Cardiac muscle cell (in vitro differentiated cells and primary cell): ENCODE data around the gene LCN1. TPM values are rescaled to one million over a fixed set of nuclear protein-coding genes. Genes with fewer than 3 reads are reported as not detected.

Experiments used
- DNase-seq, 2 donors: peaks; one replicate each; pipeline versions ENCODE4 v3.0.0 to v3.0.0-alpha.2; 2010 to 2017; ENCODE audit warnings: low read depth in 1 of 2, low spot score in 1 of 2
- H3K27ac ChIP-seq: fragments of 200-600 bp; sonication (generic); 2 replicates; pipeline ENCODE4 v1.5.1; 2016
- H3K27me3 ChIP-seq: fragments of 200-600 bp; sonication (generic); 2 replicates; pipeline ENCODE4 v1.6.0; 2016; ENCODE audit warnings: control low read depth
- H3K36me3 ChIP-seq: fragments of 200-600 bp; sonication (generic); 2 replicates; pipeline ENCODE4 v1.5.1; 2016; ENCODE audit warnings: control low read depth
- H3K4me1 ChIP-seq: fragments of 200-600 bp; sonication (generic); 2 replicates; pipeline ENCODE4 v1.8.1; 2017; ENCODE audit warnings: low read depth, mild to moderate bottlenecking, mixed run types
- H3K4me3 ChIP-seq: fragments of 200-600 bp; sonication (generic); 2 replicates; pipeline ENCODE4 v1.5.1; 2016; ENCODE audit warnings: mild to moderate bottlenecking
- H3K9me3 ChIP-seq: fragments of 200-600 bp; sonication (generic); 2 replicates; pipeline ENCODE4 v1.5.1; 2017; ENCODE audit warnings: low read depth, mild to moderate bottlenecking, control low read depth
- polyA plus RNA-seq: library from polyadenylated mRNA; unstranded; fragments of >200 nt; fragmentation: Nextera tagmentation; extraction: Ambion mirVana; gene quantifications from 2 replicates; pipeline ENCODE4 v1.2.1, GENCODE V29; 2016
- total RNA-seq: library from RNA; depleted of rRNA; stranded (reverse); fragments of >200 nt; gene quantifications from 2 replicates; pipeline ENCODE4 v1.2.3, GENCODE V29; 2016
- TF ChIP-seq, protein P1 (sequence below): IDR thresholded peaks from 2 replicates; pipeline ENCODE4 v1.5.1; 2012; ENCODE audit warnings: low read depth, mild to moderate bottlenecking, low read length

The LCN1 gene
- total and polyA plus RNA-seq, 2 experiments from 2014 or later = 0.37 TPM; not detected in 1

DNA sequence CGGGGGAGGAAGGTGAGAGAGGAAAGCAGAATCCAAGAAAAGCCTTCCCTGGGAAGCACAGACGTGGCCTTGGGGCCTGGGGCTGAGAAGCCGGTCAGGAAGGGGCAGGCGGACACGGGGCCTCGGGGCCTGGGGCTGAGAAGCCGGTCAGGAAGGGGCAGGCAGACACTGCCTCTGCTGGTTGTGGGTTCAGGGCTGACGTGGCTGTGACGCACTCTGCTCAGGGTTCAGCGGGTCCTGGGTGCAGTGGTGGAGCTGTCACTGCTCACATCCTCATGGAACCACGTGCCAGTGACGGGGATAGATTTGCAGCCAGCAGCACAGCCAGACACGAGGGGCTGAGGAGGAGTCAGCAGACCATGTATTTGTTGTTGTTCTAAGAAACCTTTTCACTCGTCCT, 53.1 kb downstream of the LCN1 start:
- TF ChIP-seq, protein P1, sequence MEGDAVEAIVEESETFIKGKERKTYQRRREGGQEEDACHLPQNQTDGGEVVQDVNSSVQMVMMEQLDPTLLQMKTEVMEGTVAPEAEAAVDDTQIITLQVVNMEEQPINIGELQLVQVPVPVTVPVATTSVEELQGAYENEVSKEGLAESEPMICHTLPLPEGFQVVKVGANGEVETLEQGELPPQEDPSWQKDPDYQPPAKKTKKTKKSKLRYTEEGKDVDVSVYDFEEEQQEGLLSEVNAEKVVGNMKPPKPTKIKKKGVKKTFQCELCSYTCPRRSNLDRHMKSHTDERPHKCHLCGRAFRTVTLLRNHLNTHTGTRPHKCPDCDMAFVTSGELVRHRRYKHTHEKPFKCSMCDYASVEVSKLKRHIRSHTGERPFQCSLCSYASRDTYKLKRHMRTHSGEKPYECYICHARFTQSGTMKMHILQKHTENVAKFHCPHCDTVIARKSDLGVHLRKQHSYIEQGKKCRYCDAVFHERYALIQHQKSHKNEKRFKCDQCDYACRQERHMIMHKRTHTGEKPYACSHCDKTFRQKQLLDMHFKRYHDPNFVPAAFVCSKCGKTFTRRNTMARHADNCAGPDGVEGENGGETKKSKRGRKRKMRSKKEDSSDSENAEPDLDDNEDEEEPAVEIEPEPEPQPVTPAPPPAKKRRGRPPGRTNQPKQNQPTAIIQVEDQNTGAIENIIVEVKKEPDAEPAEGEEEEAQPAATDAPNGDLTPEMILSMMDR = no peak
- no peaks in the 10 kb centered on the region for H3K27me3 ChIP-seq
- no peaks in the 10 kb centered on the region for H3K4me1 ChIP-seq
- H3K36me3 ChIP-seq = no peaks in the 10 kb centered on the region
- H3K4me3 ChIP-seq = no peak overlapping the region
- no peak overlapping the region for H3K27ac ChIP-seq
- no peak for DNase-seq
- no peaks in the 10 kb centered on the region for H3K9me3 ChIP-seq

DNA sequence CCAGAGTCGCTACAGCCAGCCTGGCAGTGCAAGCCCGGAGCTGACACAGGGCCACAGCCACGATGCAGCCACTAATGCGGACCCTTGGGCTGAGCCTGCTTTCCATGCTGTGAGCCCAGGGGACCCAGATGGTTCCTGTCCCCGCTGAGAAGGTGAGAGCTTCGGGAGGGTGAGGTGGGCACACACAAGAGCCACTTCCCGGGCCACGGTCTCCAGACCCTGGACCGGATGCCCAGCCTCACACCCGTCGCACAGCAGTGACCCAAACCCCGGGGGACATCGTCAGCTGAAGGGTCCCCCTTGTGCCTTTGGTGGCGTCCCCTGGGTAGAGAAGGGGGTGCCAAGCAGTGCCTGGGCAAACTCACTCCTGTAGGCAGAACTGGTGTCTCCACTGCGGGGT, 53.7 kb downstream of the LCN1 start:
- no peak overlapping the region for H3K4me3 ChIP-seq
- no peaks in the 10 kb centered on the region for H3K36me3 ChIP-seq
- DNase-seq = no peak
- no peaks in the 10 kb centered on the region for H3K4me1 ChIP-seq
- TF ChIP-seq, protein P1 = no peak
- H3K27me3 ChIP-seq = no peaks in the 10 kb centered on the region
- H3K27ac ChIP-seq = no peak overlapping the region
- H3K9me3 ChIP-seq = no peaks in the 10 kb centered on the region

Other genes with a start within 250 kb of the LCN1 start
- 43.1 and 62.2 TPM in 2 replicates for gene PPP1R26, start 41.7 kb upstream of the LCN1 start, total RNA-seq
- 25.9 and 33.7 TPM in 2 replicates for gene PPP1R26, start 41.7 kb upstream of the LCN1 start, polyA plus RNA-seq
- 64.7 and 76.2 TPM in 2 replicates for gene MRPS2, start 20.8 kb upstream of the LCN1 start, total RNA-seq
- gene MRPS2, start 20.8 kb upstream of the LCN1 start, polyA plus RNA-seq = 79.9 and 103 TPM in 2 replicates
- gene OBP2A, start 24.7 kb downstream of the LCN1 start, total RNA-seq = 0.53 TPM in 1 of 2 replicates, not detected in the other
- gene OBP2A, start 24.7 kb downstream of the LCN1 start, polyA plus RNA-seq = not detected in 2 replicates
- not detected in 2 replicates for gene PAEP, start 40.3 kb downstream of the LCN1 start, total RNA-seq
- not detected in 2 replicates for gene PAEP, start 40.3 kb downstream of the LCN1 start, polyA plus RNA-seq
- gene GLT6D1, start 118.1 kb downstream of the LCN1 start, total RNA-seq = not detected in 2 replicates
- not detected in 2 replicates for gene GLT6D1, start 118.1 kb downstream of the LCN1 start, polyA plus RNA-seq
- gene LCN9, start 141.9 kb downstream of the LCN1 start, total RNA-seq = not detected in 2 replicates
- 0.17 TPM in 1 of 2 replicates, not detected in the other for gene LCN9, start 141.9 kb downstream of the LCN1 start, polyA plus RNA-seq
- gene SOHLH1, start 178.0 kb downstream of the LCN1 start, total RNA-seq = not detected in 2 replicates
- not detected in 2 replicates for gene SOHLH1, start 178.0 kb downstream of the LCN1 start, polyA plus RNA-seq
- 0.11 and 0.12 TPM in 2 replicates for gene KCNT1, start 180.7 kb downstream of the LCN1 start, total RNA-seq
- 0.02 and 0.20 TPM in 2 replicates for gene KCNT1, start 180.7 kb downstream of the LCN1 start, polyA plus RNA-seq